Nephron (organoid): Measurements from ENCODE around the gene CD248.
"Not testable (repeated sequence)": the region's sequence is repeated elsewhere in the genome, so short reads cannot be mapped to it uniquely, and the experiment has no call there.

Experiments used
- H3K27ac Mint-ChIP-seq, 3 experiments: 2 replicates each; pipeline ENCODE4 v1.8.0; 2020; ENCODE audit warnings: mixed read lengths in 3 of 3, mild to moderate bottlenecking in 2 of 3, moderate library complexity in 1 of 3
- H3K27me3 Mint-ChIP-seq: 2 replicates; pipeline ENCODE4 v1.8.0; 2021; ENCODE audit warnings: low read depth, mild to moderate bottlenecking, moderate library complexity, mixed read lengths
- H3K36me3 Mint-ChIP-seq: 2 replicates; pipeline ENCODE4 v1.8.0; 2020; ENCODE audit warnings: low read depth, mixed read lengths
- H3K4me1 Mint-ChIP-seq: 2 replicates; pipeline ENCODE4 v1.8.0; 2020; ENCODE audit warnings: mixed read lengths
- H3K4me3 Mint-ChIP-seq, 3 experiments: 2 replicates each; pipeline ENCODE4 v1.8.0; 2020; ENCODE audit warnings: mild to moderate bottlenecking in 3 of 3, mixed read lengths in 3 of 3, moderate library complexity in 2 of 3
- H3K9me3 Mint-ChIP-seq: 2 replicates; pipeline ENCODE4 v1.8.0; 2020; ENCODE audit warnings: mixed read lengths
- TF ChIP-seq, protein P1 (sequence below), 3 experiments: fragments of 200-600 bp; sonication (generic); IDR thresholded peaks; one replicate each; pipeline ENCODE4 v1.5.0; 2021; ENCODE audit warnings: antibody characterized with exemption in 3 of 3; ENCODE audit not compliant: unreplicated experiment in 3 of 3

CD248 gene

DNA sequence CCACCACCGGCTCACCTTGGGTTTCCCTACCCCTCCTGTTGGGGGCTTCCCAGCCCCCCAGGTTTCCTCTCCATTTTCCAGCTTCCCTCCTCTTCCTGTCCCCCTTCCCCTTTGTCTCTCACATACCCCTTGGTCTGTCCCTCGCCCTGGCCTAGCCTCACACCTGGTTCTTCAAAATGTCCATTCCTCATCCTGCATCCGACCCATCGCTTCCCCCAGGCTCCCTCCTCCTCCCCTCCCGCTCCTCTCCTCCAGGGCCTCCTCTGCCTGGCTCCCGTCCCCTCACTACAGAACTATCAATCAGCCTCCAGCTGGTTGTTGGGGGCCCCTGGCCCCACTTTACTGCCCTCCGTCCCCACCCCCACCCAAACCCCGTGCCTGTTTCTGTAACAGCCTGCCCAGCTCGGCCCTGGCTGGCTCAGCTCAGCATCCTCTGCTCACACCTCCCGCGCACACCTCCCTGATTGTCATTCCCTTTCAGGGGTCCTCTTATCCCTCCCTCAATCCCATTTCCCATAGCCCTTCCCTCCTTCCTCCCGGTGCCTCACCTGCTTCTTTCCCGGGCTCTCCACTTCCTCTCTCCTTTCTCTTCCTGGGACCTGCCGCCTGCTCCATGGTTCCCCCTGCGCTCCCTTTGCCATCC, 37.6 kb downstream of the CD248 start:
- Mint-ChIP-seq H3K27ac (peak overlapping the region in 1 of 3 experiments; percentile 28), H3K36me3 (peaks cover 15% of the 10 kb centered on the region), H3K4me3 (peak overlapping the region; percentile 79 to 84 (median 81)), H3K27me3 (peaks cover 4% of the 10 kb centered on the region), H3K4me1 (peaks cover 25% of the 10 kb centered on the region), H3K9me3 (no peaks in the 10 kb centered on the region)
- TF ChIP-seq, protein P1, sequence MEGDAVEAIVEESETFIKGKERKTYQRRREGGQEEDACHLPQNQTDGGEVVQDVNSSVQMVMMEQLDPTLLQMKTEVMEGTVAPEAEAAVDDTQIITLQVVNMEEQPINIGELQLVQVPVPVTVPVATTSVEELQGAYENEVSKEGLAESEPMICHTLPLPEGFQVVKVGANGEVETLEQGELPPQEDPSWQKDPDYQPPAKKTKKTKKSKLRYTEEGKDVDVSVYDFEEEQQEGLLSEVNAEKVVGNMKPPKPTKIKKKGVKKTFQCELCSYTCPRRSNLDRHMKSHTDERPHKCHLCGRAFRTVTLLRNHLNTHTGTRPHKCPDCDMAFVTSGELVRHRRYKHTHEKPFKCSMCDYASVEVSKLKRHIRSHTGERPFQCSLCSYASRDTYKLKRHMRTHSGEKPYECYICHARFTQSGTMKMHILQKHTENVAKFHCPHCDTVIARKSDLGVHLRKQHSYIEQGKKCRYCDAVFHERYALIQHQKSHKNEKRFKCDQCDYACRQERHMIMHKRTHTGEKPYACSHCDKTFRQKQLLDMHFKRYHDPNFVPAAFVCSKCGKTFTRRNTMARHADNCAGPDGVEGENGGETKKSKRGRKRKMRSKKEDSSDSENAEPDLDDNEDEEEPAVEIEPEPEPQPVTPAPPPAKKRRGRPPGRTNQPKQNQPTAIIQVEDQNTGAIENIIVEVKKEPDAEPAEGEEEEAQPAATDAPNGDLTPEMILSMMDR (IDR thresholded peaks at IDR 0.05; ENCODE audit: unreplicated experiment in 3 of 3) = no peak

- TF ChIP-seq, protein P1 (IDR thresholded peaks at IDR 0.05; ENCODE audit: unreplicated experiment in 3 of 3) = no peak
- peak overlapping the region; percentile 79 to 80 (median 79) for H3K4me3 Mint-ChIP-seq
- no peaks in the 10 kb centered on the region for H3K9me3 Mint-ChIP-seq
- peaks cover 19% of the 10 kb centered on the region for H3K36me3 Mint-ChIP-seq
- H3K4me1 Mint-ChIP-seq = peaks cover 30% of the 10 kb centered on the region
- H3K27me3 Mint-ChIP-seq = peaks cover 4% of the 10 kb centered on the region
- H3K27ac Mint-ChIP-seq = no peak overlapping the region
Measured at GRCh38 chr11:66278363-66279091, 38.3 kb downstream of the CD248 start.

GRCh38 chr11:66277471-66278362, 39.1 kb downstream of the CD248 start, which contains the start of gene CNIH2:
Gene CNIH2, plus strand, starts transcription at chr11:66278175. Its CDS starts 282 bp downstream, at chr11:66278457.
- Mint-ChIP-seq H3K4me3 (peak within 1 kb of the TSS; percentile 79 to 80 (median 79)), H3K27me3 (peaks cover 4% of the 10 kb centered on the region), H3K27ac (no peak within 1 kb of the TSS), H3K4me1 (peaks cover 35% of the 10 kb centered on the region), H3K36me3 (peaks cover 26% of the 10 kb centered on the region), H3K9me3 (no peaks in the 10 kb centered on the region)
- TF ChIP-seq, protein P1 (IDR thresholded peaks at IDR 0.05; ENCODE audit: unreplicated experiment in 3 of 3) = no peak

GRCh38 chr11:66277064-66277463, 39.8 kb downstream of the CD248 start:
- Mint-ChIP-seq H3K4me3 (peak overlapping the region; percentile 38 to 67 (median 61)), H3K4me1 (peaks cover 35% of the 10 kb centered on the region), H3K36me3 (peaks cover 31% of the 10 kb centered on the region)
- H3K9me3 Mint-ChIP-seq, H3K27ac Mint-ChIP-seq, H3K27me3 Mint-ChIP-seq: not testable (repeated sequence)

DNA sequence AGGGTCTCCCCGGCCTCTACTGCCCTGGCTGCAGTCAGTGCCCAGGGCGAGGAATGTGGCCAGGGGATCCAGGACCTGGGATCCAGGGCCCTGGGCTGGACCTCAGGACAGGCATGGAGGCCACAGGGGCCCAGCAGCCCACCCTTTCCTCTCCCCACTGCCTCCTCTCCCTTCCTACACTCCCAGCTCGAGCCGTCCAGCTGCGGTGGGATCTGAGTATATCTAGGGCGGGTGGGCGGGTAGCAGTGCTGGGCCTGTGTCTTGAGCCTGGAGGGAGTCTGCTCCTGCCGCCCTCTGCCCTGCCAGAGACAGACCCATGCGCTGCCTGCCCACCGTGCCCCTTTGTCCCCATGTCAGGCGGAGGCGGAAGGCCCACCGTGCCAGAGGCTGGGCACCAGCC, 40.2 kb downstream of the CD248 start:
- H3K27ac Mint-ChIP-seq, H3K27me3 Mint-ChIP-seq, H3K4me3 Mint-ChIP-seq, H3K9me3 Mint-ChIP-seq: not testable (repeated sequence)
- Mint-ChIP-seq H3K4me1 (peaks cover 35% of the 10 kb centered on the region), H3K36me3 (peaks cover 36% of the 10 kb centered on the region)

DNA sequence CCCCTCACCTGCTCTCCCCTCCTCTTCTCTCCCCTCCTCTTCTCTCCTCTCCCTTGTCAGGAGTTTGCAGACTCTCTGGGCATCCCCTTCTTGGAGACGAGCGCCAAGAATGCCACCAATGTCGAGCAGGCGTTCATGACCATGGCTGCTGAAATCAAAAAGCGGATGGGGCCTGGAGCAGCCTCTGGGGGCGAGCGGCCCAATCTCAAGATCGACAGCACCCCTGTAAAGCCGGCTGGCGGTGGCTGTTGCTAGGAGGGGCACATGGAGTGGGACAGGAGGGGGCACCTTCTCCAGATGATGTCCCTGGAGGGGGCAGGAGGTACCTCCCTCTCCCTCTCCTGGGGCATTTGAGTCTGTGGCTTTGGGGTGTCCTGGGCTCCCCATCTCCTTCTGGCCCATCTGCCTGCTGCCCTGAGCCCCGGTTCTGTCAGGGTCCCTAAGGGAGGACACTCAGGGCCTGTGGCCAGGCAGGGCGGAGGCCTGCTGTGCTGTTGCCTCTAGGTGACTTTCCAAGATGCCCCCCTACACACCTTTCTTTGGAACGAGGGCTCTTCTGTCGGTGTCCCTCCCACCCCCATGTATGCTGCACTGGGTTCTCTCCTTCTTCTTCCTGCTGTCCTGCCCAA, 40.7 kb downstream of the CD248 start:
- H3K4me1 Mint-ChIP-seq = peaks cover 31% of the 10 kb centered on the region
- H3K27me3 Mint-ChIP-seq = peaks cover 4% of the 10 kb centered on the region
- TF ChIP-seq, protein P1 (IDR thresholded peaks at IDR 0.05; ENCODE audit: unreplicated experiment in 3 of 3) = no peak
- H3K9me3 Mint-ChIP-seq = no peaks in the 10 kb centered on the region
- H3K27ac Mint-ChIP-seq = no peak overlapping the region
- peaks cover 37% of the 10 kb centered on the region for H3K36me3 Mint-ChIP-seq
- H3K4me3 Mint-ChIP-seq = no peak overlapping the region
